Activated CD8-positive, alpha-beta T cell treated with anti-CD3 and anti-CD28 coated beads for 36 hours (primary cell): ENCODE results near the gene TEF. TPM values are rescaled to one million over a fixed set of nuclear protein-coding genes. Genes with fewer than 3 reads are reported as not detected.

Experiments used
- ATAC-seq: fragments of 200-7000 bp; cut with Tn5 transposase; one replicate; pipeline ENCODE4 v1.10.0; 2021; ENCODE audit warnings: mild to moderate bottlenecking, moderate library complexity
- CTCF ChIA-PET: fragments of 350-600 bp; sonication (Branson Sonifier 250); formaldehyde crosslinking; loops from one replicate; lab custom pipeline; 2021; ENCODE audit warnings: antibody characterized with exemption; lab: Charles Lee
- POLR2A ChIA-PET: fragments of 350-600 bp; sonication (Branson Sonifier 250); formaldehyde crosslinking; loops from one replicate; lab custom pipeline; 2021; ENCODE audit warnings: antibody characterized with exemption; lab: Charles Lee
- DNase-seq: peaks from one replicate; pipeline ENCODE4 v3.0.0-alpha.2; 2020
- H3K27ac Mint-ChIP-seq: one replicate; pipeline ENCODE4 v1.8.0; 2021; ENCODE audit warnings: mild to moderate bottlenecking, mixed read lengths
- H3K27me3 Mint-ChIP-seq: one replicate; pipeline ENCODE4 v1.8.0; 2021; ENCODE audit warnings: mixed read lengths
- H3K36me3 Mint-ChIP-seq: one replicate; pipeline ENCODE4 v1.8.0; 2021; ENCODE audit warnings: low read depth, mixed read lengths
- H3K4me1 Mint-ChIP-seq: one replicate; pipeline ENCODE4 v1.8.0; 2021; ENCODE audit warnings: low read depth, mixed read lengths
- H3K4me3 Mint-ChIP-seq: one replicate; pipeline ENCODE4 v1.8.0; 2021; ENCODE audit warnings: mild to moderate bottlenecking, moderate library complexity, mixed read lengths
- H3K9me3 Mint-ChIP-seq: one replicate; pipeline ENCODE4 v1.8.0; 2021; ENCODE audit warnings: mixed read lengths
- intact Hi-C: fragments of 100-400 bp; cut with micrococcal nuclease; formaldehyde crosslinking; loops from one replicate; pipeline ENCODE4 v1.10.0; 2022
- total RNA-seq, 2 experiments: library from RNA; stranded (reverse); gene quantifications; one replicate each; pipeline ENCODE4 v1.2.3, GENCODE V29; 2021
- TF ChIP-seq, protein P1 (sequence below): fragments of 200-600 bp; IDR thresholded peaks from one replicate; pipeline ENCODE4 v1.8.0; 2022; ENCODE audit warnings: antibody characterized with exemption, mild to moderate bottlenecking

Gene TEF
- total RNA-seq, 2 experiments from 2014 or later: 1.4 to 2.0 TPM

GRCh38 chr22:41408665-41409064, 26.9 kb downstream of the TEF start:
- no peak overlapping the region for H3K27ac Mint-ChIP-seq
- H3K4me1 Mint-ChIP-seq: peaks cover 36% of the 10 kb centered on the region
- no peak for ATAC-seq
- intact Hi-C loops: no loop called here
- no peaks in the 10 kb centered on the region for H3K27me3 Mint-ChIP-seq
- no peak for DNase-seq
- H3K4me3 Mint-ChIP-seq: no peak overlapping the region
- POLR2A ChIA-PET: interaction anchor here (0.9 kb wide), 1 partner anchor 60 kb away, joined by 3 read pairs; the partner anchor contains the start of genes ACO2 and PHF5A
- H3K36me3 Mint-ChIP-seq: no peaks in the 10 kb centered on the region
- CTCF ChIA-PET: interaction anchor here (0.8 to 2.6 kb wide), 4 partner anchors 109 to 124 kb away, joined by 3 to 11 read pairs (median 4); no protein-coding TSS in a partner anchor
- H3K9me3 Mint-ChIP-seq: no peaks in the 10 kb centered on the region
- TF ChIP-seq, protein P1, sequence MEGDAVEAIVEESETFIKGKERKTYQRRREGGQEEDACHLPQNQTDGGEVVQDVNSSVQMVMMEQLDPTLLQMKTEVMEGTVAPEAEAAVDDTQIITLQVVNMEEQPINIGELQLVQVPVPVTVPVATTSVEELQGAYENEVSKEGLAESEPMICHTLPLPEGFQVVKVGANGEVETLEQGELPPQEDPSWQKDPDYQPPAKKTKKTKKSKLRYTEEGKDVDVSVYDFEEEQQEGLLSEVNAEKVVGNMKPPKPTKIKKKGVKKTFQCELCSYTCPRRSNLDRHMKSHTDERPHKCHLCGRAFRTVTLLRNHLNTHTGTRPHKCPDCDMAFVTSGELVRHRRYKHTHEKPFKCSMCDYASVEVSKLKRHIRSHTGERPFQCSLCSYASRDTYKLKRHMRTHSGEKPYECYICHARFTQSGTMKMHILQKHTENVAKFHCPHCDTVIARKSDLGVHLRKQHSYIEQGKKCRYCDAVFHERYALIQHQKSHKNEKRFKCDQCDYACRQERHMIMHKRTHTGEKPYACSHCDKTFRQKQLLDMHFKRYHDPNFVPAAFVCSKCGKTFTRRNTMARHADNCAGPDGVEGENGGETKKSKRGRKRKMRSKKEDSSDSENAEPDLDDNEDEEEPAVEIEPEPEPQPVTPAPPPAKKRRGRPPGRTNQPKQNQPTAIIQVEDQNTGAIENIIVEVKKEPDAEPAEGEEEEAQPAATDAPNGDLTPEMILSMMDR: no peak

- H3K4me1 Mint-ChIP-seq: peaks cover 31% of the 10 kb centered on the region
- TF ChIP-seq, protein P1: no peak
- H3K36me3 Mint-ChIP-seq: peaks cover 10% of the 10 kb centered on the region
- ChIA-PET POLR2A (interaction anchor here (0.6 kb wide), 1 partner anchor 53 kb away, joined by 5 read pairs; no protein-coding TSS in a partner anchor), CTCF (interaction anchor here (0.8 to 1.3 kb wide), 5 partner anchors 91 to 122 kb away, joined by 3 to 4 read pairs (median 3); no protein-coding TSS in a partner anchor)
- intact Hi-C loops: no loop called here
- no peaks in the 10 kb centered on the region for H3K9me3 Mint-ChIP-seq
- H3K27ac Mint-ChIP-seq: peak overlapping the region; percentile 56
- DNase-seq: no peak
- no peaks in the 10 kb centered on the region for H3K27me3 Mint-ChIP-seq
- H3K4me3 Mint-ChIP-seq: no peak overlapping the region
- ATAC-seq: no peak
Measured at GRCh38 chr22:41410311-41410751, 28.6 kb downstream of the TEF start.

- ATAC-seq: no peak
- intact Hi-C loops: no loop called here
- Mint-ChIP-seq H3K4me1 (peaks cover 29% of the 10 kb centered on the region), H3K27me3 (no peaks in the 10 kb centered on the region), H3K27ac (peak overlapping the region; percentile 84), H3K4me3 (peak overlapping the region; percentile 94), H3K36me3 (peaks cover 16% of the 10 kb centered on the region), H3K9me3 (no peaks in the 10 kb centered on the region)
- TF ChIP-seq, protein P1: no peak
- CTCF ChIA-PET: interaction anchor here (0.8 to 1.4 kb wide), 5 partner anchors 29 to 116 kb away, joined by 3 to 6 read pairs (median 3); partner anchors contain the start of gene TEF
- POLR2A ChIA-PET: interaction anchor here (1.0 to 1.7 kb wide), 3 partner anchors 11 to 117 kb away, joined by 3 to 4 read pairs (median 3); no protein-coding TSS in a partner anchor
- DNase-seq: no peak
Measured at GRCh38 chr22:41411021-41411851, 29.5 kb downstream of the TEF start.

GRCh38 chr22:41415554-41415953, 33.8 kb downstream of the TEF start:
- Mint-ChIP-seq H3K27me3 (no peaks in the 10 kb centered on the region), H3K9me3 (no peaks in the 10 kb centered on the region), H3K4me3 (peak overlapping the region; percentile 96), H3K4me1 (peaks cover 26% of the 10 kb centered on the region), H3K27ac (peak overlapping the region; percentile 99), H3K36me3 (peaks cover 16% of the 10 kb centered on the region)
- TF ChIP-seq, protein P1: no peak
- intact Hi-C loops: no loop called here
- DNase-seq (no peak), ATAC-seq (no peak)
- POLR2A ChIA-PET: interaction anchor here (1.0 kb wide), 1 partner anchor 54 kb away, joined by 3 read pairs; no protein-coding TSS in a partner anchor
- CTCF ChIA-PET: no interaction called here
